Stimulated activated CD8-positive, alpha-beta memory T cell treated with anti-CD3 and anti-CD28 coated beads, Interleukin-12 subunit alpha, Interleukin-12 subunit beta, amount 100 ng/mL, for 4 hours (primary cell): ENCODE data around the gene GNAS-AS1.

Experiments
- DNase-seq: peaks from one replicate; pipeline ENCODE4 v3.0.0-alpha.2; 2020; ENCODE audit warnings: low read depth

The GNAS-AS1 gene

DNA sequence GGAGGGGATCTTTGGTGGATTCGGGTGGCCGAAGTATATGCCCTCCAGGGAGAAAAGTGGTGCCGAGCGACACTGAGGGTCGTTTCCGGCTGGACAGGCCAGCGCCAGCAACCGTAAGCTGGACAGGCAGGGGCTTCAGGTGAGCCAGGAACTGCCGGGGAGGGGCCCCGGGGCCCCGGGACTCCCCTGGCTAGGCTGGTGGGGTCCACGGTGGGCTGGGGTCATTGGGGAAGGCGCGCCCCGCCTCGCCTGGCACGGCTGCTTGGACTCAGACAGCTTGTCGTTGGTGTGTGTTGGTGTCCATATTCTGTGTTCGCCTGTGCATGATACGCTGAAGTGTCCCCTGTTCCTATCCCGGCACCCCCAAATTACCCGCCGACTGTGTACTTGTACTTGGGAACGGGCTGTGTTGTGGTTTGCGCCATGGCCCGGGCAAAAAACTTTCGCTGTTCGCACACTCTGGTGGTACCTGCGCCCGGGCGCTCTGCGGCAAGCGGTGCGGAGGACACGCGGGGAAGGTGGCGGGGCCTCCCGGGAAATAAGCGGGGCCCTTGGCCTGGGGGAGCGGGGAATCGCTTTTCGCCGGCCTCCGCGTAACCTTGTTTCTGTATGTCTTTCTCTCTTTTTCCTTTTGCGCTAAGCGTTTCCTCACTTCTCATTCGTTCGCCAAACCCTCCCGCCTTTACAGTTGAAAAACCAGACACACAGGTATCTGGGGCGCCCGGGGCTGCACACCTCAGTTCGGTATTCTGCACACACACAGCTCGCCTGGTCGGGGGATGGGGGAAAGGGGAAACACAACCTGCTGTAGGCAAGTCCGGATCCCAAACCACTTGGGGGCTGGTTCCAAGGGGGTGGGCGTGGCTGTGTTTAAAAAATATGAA is 5.0 kb upstream of the GNAS-AS1 start:
- DNase-seq: no peak

DNA sequence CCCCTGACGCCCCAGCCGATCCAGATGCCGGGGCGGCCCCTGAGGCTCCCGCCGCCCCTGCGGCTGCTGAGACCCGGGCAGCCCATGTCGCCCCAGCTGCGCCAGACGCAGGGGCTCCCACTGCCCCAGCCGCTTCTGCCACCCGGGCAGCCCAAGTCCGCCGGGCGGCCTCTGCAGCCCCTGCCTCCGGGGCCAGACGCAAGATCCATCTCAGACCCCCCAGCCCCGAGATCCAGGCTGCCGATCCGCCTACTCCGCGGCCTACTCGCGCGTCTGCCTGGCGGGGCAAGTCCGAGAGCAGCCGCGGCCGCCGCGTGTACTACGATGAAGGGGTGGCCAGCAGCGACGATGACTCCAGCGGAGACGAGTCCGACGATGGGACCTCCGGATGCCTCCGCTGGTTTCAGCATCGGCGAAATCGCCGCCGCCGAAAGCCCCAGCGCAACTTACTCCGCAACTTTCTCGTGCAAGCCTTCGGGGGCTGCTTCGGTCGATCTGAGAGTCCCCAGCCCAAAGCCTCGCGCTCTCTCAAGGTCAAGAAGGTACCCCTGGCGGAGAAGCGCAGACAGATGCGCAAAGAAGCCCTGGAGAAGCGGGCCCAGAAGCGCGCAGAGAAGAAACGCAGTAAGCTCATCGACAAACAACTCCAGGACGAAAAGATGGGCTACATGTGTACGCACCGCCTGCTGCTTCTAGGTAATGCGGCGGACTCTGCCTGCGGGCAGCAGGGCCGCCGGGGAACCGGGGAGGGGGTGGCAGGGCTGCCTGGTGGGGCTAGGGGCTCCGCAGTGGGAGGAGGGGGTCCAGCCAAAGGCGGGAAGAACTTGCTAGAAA is 4.2 kb upstream of the GNAS-AS1 start:
- DNase-seq: no peak

DNA sequence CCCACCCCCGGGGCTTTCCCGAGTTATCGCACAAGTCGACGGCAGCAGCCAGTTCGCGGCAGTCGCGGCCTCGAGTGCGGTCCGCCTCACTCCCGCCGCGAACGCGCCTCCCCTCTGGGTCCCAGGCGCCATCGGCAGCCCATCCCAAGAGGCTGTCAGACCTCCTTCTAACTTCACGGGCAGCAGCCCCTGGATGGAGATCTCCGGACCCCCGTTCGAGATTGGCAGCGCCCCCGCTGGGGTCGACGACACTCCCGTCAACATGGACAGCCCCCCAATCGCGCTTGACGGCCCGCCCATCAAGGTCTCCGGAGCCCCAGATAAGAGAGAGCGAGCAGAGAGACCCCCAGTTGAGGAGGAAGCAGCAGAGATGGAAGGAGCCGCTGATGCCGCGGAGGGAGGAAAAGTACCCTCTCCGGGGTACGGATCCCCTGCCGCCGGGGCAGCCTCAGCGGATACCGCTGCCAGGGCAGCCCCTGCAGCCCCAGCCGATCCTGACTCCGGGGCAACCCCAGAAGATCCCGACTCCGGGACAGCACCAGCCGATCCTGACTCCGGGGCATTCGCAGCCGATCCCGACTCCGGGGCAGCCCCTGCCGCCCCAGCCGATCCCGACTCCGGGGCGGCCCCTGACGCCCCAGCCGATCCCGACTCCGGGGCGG is 3.4 kb upstream of the GNAS-AS1 start:
- no peak for DNase-seq

DNA sequence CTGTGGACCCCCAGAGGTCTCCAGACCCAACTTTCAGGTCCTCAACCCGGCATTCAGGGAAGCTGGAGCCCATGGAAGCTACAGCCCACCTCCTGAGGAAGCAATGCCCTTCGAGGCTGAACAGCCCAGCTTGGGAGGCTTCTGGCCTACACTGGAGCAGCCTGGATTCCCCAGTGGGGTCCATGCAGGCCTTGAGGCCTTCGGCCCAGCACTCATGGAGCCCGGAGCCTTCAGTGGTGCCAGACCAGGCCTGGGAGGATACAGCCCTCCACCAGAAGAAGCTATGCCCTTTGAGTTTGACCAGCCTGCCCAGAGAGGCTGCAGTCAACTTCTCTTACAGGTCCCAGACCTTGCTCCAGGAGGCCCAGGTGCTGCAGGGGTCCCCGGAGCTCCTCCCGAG is 2.8 kb upstream of the GNAS-AS1 start:
- no peak for DNase-seq

DNA sequence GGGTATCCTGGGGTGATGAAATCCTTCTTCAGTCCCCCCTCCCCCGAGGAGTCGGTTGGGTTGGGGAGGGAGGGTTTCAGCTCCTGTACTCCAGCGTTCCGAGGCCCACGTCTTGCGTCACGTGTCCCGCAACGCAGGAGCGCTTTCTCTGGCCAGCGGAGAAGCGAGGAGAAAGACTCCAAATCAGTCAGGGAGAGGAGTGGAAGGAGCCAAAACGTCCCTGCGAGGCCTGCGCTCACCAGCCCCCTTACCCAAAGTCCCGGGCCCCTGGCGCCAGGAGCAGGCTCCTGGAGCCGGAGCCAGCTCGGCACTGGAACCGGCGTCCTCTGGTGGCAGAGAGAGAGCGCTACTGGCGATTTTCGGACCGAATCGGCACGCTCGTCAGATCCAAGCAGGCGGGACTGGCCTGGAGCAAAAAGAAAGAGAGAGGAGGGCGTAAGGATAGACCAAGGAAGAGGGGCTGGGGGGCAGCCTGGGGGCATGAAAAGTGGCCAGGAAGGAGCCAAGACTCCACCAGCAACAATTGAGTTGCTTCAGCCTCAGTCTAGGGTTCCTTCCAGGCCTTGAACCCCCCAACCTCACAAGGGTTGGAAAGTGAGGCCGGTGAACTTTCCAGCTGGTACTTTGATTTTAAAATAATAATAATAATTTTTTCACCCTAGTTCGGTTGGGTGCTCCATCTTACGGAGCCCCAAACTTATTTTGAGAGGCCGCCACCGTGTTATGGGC is 2.0 kb upstream of the GNAS-AS1 start, which contains the start of gene GNAS:
GNAS (plus strand) TSS at position 174 of the 729 bp plus-strand sequence.
- peak; percentile 17 for DNase-seq

DNA sequence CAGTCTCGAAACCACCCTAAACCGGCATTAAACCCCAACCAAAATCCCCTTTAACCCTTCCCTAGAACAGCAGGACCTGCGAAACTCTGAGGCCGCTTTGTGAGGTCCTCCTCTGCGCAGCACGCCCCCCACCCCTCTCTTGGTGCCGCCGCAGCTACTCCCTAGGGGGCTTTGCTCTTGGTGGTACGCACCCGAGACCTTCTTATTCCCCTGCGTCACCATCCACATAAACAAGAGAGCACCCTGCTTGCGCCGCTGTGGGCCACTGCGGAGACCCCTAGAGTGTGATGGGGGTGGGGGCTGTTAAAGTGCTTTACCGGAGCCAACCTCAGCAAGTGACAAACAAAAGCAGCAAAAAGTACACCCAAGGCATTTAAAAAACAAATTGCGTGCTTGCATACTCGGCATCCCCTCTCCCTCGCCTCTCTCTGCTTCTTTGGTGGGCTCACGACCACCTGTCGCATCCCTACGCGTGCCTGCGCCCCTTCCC is 1.3 kb upstream of the GNAS-AS1 start:
- DNase-seq: no peak

DNA sequence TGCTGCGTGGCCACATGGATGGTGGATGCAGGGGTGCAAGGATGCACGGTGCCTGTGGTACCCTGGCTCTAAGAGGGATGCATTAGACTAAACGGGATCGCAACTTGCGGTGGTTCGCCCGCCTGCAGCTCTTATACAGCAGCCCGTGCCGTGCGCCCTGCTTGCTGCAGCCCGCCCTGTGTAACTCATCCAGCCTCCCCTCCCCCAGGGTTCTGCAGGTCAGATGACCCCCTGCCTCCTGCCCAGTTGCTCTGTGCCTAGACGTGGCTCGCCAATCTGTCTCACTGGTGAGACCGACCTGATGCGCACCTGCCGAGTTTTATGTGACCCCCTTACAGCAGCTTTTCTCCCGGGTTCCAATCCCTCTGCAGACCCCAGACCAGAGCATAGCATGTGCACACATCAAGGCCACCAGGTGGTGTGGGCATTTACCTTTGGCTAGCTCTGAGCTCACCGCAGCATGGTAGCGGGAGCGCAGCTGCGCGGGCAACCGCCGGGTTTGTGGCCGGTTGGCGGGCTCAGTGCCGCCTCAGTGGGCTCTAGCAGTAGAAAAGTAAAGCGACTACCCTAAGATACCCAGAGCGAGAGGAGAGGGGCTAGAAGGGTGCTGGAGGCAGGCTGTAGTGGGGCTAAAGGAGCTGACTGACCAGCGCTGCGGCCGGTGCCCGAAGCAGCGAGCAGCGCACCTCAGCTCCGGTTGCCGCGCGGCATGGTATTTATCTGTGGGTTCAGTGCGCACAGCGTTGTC is 693 bp upstream of the GNAS-AS1 start:
- no peak for DNase-seq

DNA sequence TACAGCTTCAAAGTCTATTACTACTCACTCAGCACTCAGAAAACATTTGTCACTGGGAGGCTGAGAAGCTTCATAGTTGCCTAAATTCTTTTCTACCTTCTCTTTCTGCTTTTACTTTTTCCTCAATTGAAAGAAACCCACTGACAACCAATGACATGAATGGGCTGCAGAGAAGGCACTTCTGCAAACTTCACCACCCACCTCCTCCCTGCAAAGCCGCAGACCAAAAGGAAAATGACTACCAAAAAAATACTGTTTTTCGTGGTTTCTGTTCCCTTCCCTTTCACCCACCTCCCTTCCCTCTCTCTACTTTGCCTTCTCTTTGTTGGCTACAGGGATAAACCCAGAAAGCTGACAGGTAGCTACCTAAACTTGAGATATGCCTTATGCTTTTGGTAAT is 3.2 kb downstream of the GNAS-AS1 start:
- DNase-seq: no peak

DNA sequence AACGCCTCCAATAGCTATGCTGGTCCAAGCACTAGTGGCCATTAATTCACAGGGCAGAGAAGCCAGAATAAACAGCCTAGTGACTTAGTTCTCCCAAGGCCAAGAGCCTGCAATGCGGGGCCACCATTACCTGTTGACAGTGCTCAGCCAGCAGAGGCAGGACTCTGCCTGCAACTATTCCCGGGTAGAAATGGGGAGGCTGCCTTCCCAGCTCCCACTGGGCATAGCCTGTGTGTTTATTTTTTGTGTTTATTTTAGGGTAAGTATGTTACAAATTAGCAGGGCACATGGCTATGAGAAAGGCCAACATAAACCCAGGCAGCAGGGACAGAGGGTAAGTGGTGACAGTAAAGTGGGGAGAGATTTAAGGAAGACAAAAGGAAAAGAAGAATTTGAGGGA is 5.0 kb downstream of the GNAS-AS1 start:
- no peak for DNase-seq

DNA sequence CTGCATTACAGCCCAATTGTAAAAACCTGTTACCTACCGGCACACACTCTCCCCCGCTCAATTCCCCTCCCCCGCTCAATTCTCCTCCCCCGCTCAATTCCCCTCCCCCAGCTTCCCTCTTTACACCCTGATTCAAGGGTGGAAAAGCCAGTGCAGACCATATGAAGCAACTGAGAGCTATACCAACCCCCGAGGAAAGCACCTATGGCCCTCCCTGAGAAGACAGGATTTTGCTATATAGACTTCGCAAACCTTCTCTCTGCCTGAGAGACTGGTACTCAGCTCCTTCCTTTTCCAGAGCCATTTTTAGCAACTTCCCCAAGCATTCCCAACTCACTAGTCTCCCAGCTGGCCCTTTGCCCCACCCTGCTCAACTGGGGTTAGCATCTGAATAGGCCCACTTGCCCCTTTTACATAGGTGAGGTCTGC is 7.6 kb downstream of the GNAS-AS1 start:
- DNase-seq: no peak

DNA sequence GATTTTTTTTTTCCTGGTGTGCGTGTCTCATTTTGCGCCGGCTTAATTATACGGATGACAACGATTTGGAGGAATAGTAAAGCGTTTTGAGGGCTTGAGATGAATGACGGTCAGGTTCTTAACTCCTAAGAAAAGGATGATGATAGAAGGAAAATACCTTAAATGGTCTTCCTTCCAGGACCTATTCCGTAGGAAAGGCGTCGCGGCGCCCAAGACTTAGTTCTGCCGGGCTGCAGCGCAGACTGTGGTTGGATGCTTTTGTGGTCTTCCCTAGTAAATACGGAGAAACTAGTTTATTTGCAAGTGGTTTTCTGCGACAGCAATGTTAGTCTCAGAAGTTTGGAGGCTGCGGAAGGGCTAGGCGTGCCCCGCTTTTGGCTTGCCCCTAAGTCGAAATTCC is 8.4 kb downstream of the GNAS-AS1 start:
- no peak for DNase-seq

DNA sequence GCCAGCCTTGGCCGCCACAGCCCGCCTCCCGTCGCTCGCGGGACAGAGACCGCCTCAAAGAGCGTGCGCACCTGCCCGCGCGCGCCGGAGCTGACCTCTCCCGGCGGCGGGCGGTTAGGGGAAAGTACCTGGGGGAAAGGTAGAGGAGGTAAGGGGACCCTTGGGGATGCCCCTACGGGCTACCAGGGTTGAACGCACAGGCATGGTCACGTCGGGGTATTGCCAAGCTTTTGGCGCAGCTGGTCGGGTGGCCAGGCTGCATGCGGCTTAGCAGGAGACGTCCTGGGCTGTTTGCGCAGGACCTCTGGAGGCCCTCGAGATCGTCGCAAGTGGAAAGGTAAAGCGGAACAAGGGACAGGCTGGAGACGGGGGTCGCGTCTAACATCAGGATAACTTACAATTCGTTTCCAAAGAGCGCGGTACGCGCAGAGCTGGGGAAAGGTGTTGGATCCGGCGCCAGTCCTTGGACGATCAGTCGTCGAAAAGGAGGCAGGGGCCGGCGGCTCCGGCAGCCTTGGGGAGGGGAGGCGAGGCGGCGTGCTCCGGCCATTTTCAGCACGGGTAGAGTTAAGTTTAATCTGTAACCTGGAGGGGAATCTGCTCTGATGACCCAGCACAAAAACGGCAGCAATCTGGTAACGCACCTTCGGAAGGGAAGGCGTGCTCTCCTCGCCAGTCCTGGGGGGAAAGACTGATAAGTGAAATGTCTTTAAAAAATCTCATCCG is 9.0 kb downstream of the GNAS-AS1 start:
- no peak for DNase-seq

DNA sequence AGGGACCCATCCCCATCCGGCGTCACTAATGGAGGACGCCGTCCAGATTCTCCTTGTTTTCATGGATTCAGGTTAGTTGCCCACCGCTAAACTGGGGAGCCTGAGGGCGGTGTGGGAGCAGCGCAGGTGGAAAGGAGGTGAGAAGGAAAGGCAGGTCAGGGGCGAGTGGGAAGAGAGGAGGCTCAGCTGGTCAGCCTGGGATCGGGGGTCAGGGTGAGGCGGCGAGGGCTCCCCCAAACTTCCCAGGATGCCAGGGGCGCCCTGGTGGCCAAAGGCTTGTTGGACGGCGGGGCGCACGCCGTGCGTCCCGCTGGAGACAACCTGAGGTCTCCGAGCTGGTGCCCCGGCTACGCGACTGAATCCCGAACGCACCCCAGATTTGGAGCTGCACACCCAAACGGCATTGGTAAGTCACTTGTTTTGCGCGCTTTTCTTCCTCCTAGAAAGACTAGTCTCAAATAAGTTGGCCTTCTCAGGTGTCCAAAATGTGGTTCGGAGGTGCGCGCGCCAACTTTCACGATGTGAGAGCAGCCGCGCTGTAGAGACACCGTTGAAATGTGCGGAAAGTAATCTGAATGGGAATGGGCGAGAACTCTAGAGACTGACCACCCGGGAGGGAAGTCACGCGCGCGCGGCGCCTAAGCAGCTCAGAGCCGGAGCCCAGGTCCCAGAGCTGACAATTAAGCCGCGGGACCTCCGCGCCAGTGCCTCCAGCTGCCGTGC is 9.7 kb downstream of the GNAS-AS1 start:
- DNase-seq: no peak

DNA sequence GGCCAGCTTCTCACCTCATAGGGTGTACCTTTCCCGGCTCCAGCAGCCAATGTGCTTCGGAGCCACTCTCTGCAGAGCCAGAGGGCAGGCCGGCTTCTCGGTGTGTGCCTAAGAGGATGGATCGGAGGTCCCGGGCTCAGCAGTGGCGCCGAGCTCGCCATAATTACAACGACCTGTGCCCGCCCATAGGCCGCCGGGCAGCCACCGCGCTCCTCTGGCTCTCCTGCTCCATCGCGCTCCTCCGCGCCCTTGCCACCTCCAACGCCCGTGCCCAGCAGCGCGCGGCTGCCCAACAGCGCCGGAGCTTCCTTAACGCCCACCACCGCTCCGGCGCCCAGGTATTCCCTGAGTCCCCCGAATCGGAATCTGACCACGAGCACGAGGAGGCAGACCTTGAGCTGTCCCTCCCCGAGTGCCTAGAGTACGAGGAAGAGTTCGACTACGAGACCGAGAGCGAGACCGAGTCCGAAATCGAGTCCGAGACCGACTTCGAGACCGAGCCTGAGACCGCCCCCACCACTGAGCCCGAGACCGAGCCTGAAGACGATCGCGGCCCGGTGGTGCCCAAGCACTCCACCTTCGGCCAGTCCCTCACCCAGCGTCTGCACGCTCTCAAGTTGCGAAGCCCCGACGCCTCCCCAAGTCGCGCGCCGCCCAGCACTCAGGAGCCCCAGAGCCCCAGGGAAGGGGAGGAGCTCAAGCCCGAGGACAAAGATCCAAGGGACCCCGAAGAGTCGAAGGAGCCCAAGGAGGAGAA is 10.5 kb downstream of the GNAS-AS1 start:
- DNase-seq: no peak

DNA sequence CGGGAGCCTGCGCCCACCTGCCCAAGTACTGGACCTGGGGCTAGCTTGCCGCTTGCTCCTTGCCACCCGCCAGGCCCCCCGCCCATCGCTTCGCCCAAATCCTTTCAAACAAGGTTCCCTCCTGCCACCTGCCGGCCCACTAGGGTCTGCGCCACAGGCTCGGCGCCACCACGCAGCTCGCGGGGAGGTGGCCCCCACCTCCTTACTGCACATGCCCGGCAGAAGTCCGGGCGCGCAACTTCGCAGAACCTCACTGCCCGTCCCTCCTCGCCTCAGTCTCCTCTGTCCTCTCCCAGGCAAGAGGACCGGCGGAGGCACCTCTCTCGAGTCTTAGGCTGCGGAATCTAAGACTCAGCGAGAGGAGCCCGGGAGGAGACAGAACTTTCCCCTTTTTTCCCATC is 11.2 kb downstream of the GNAS-AS1 start:
- no peak for DNase-seq

DNA sequence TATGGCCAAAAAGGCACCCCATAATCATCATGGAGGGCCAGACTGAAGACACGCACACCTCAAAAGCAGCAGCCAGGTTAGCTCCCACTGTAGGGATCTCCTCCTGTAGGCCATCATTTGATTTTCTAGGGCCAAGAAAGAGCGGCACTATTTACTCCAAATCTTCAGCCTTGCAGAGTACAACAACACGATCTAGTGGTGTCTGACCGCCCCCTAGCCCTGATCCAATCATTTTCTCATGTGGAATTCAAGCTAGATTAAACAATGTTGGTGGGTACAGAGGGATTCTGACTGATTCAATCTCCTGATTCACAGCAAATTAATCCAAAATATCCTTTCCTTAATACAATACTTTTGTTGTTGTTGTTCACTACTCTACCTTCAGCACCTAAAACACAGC is 12.5 kb downstream of the GNAS-AS1 start:
- DNase-seq: no peak

DNA sequence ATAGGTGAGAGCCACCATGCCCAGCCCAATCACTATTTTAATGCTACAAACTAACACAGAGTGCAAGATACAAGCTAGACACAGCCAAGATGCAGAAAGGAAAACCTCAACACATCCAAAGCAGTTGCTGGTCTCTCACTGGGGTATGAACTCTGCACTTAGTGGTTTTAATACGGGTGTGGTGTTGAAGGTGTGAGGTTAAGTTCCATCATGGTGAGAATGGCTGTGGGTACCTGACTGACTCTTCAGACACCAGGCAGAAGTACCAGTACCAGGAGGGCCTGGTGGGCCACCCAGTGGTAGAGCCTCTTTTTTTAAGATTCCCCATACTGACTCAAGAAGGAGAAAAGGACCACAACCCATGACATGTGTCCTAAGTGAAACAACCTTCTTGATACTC is 13.0 kb downstream of the GNAS-AS1 start:
- no peak for DNase-seq

DNA sequence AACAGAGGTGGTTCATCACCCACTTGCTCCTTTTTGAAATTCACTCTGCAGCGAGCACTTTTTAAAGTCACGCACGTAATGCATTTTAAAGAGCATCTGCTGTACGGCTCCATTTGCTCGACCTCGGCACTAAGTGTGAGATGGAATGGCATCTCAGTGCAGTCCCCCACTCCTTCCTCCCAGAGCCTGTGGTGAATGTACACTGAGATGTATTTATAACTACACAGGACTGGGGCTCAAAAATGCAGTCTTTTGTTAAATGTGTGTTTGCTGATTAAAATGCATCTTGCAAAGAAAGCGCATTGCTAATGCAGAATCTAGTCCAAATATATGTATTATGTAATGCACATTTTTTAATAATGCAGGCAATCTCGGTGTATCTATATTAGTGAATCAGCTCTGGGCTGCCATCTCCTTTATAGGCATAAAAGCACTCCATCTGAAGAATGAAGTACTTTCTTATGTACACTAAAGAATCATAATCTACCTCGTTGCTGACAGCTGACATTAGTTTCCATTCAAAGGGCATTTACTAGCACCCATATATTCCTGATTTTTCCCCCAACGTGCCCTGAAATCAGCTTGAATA is 14.0 kb downstream of the GNAS-AS1 start:
- no peak for DNase-seq
